ENCODE data around the gene GLS2. TPM values are rescaled to one million over a fixed set of nuclear protein-coding genes. Genes with fewer than 3 reads are reported as not detected.

The GLS2 gene
- polyA plus RNA-seq, 2 of the 4 experiments (the other 2 are of a cell fraction): 0.36 to 0.44 TPM

DNA sequence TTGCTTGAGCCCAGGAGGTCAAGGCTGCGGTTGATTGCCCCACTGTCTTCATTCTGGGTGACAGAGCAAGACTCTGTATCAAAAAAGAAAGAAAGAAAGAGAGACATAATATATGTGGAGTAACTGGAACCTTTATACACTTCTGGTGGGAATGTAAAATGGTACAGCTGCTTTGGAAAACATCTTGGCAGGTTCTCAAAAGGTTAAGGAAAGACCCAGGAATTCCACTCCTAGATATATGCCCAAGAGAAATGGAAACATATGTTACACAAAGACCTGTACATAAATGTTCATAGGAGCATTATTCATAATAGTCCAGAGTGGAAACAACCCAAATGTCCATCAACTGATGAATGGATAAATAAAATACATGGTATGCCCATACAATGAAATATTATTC, 40.9 kb upstream of the GLS2 start (continued):
- TF ChIP-seq, protein P1, sequence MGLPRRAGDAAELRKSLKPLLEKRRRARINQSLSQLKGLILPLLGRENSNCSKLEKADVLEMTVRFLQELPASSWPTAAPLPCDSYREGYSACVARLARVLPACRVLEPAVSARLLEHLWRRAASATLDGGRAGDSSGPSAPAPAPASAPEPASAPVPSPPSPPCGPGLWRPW (IDR thresholded peaks at IDR 0.05): no peak
- TF ChIP-seq HOXB5 (CRISPR knock-in tag; IDR thresholded peaks at IDR 0.05) (no peak), CHD2 (IDR thresholded peaks at IDR 0.05; ENCODE audit: low read length, partially characterized antibody) (no peak), NR3C1 (IDR thresholded peaks at IDR 0.05) (no peak)

DNA sequence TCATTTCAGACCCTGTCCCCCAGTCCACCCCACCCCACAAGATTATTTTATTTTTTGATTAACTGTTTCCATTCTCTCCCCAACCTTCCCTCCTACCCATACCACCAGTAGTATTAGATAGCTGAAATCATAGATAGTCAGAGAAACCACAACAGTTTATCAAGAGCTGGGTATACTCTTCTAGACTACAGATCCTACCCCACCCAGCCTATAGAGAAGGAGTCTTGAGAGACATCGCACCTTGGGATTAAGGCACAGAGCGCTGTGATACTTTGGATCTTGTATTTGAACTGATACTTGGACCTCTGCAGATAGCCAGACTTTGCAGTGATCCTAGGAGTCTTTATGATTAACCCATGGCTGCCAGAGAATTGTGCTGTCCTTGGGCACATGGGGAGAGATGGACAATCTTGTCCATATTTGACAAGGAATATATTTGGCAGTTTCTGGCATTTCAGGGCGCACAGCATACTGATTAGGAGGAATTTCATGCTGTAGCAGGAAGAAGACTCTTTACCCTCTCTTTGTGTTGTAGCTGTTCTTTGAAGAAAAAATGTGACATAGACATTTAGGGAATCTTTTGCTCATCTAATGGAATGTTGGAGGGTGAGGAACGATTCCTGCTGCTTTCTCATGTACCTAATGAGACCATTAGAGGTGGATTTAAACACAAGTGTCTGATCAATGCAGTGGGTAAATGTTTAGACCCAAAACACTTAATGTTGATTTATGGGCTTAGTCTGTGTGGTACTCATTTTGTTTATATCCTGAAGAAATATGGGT, 34.6 kb upstream of the GLS2 start:
- DNase-seq (ENCODE audit: low read depth in 1 of 2, low spot score in 1 of 2) (peak; percentile 36 to 45), FAIRE-seq (peak; percentile 36), ATAC-seq (peak; percentile 54 to 59)
- no peaks in the 10 kb centered on the region for H3K9me3 ChIP-seq
- H3K4me1 ChIP-seq: peaks cover 78% of the 10 kb centered on the region
- TF ChIP-seq NFE2L2 (conservative IDR thresholded peaks at IDR 0.05; ENCODE audit: low read length): no peak
- TF ChIP-seq, protein P2, sequence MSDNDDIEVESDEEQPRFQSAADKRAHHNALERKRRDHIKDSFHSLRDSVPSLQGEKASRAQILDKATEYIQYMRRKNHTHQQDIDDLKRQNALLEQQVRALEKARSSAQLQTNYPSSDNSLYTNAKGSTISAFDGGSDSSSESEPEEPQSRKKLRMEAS (IDR thresholded peaks at IDR 0.05): peak; percentile 45; the same call in 1 of the 2 replicates
- H3K4me2 ChIP-seq: peak overlapping the region; percentile 74
- POLR2A ChIA-PET: no interaction called here
- H3K4me3 ChIP-seq: peak overlapping the region; percentile 66
- CTCF ChIA-PET: interaction anchor here (1.2 to 6.1 kb wide), 8 partner anchors 9 to 113 kb away, joined by 3 to 36 read pairs (median 6); no protein-coding TSS in a partner anchor
- WGBS (ENCODE audit: missing lambda C conversion rate): 4% methylated on average over 4 of the region's 4 CpGs
- peak overlapping the region; percentile 87 to 89 for H3K27ac ChIP-seq

DNA sequence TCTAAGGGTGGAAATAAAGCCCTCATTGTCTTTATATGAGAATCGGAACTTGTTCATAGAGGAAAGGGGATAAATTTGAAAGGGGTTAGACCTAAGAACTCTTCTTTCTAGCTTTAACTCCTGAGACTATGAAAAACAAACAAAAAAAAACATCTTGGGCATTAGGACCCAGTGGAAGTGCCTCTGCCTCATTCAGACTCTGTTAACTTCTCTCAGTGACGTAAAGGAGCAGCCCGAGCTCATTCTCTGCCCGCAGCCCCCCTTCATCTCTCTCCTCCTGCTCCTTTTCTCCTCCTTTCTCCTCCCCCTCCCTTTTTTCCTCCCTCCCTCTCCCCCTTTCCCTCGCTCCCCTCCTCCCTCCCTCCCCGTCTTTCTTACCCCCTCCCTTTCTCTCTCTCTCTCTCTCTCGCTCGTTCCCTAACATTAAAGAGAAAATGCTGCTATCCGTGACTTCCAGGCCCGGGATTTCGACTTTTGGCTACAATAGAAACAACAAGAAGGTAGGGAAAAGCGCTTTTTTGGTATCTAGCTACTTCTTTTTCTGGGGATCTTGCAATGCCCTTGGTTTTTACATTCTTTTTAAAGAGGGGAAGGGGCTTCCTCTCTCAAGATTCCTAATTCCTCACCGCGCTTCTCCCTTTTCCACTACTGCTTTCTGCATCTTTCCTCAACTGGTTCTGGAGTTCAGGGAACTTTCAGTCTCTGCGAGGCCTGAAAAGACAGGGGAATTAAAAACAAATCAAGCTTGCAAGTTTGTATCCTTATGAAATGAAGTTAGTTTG, 33.8 kb upstream of the GLS2 start, which contains the start of gene RBMS2:
Gene RBMS2, plus strand, starts transcription at position 231 of the 782 bp plus-strand sequence. Its CDS starts 204 bp downstream, at position 435.
- TF ChIP-seq TP53 (CRISPR knock-in tag; IDR thresholded peaks at IDR 0.05): no peak
- peak; percentile 33; the same call in 1 of the 2 replicates for TF ChIP-seq PHF8 (IDR thresholded peaks at IDR 0.05; ENCODE audit: borderline replicate concordance, low read depth)
- peak; percentile 93; the same call in 1 of the 2 replicates for TF ChIP-seq MAZ (IDR thresholded peaks at IDR 0.05; ENCODE audit: borderline replicate concordance, low read depth, low read length)
- TF ChIP-seq ZC3H11A (IDR thresholded peaks at IDR 0.05): no peak
- no peak for TF ChIP-seq NFE2L2 (conservative IDR thresholded peaks at IDR 0.05; ENCODE audit: low read length)
- peak in 1 of 2 experiments; percentile 33; a peak in 2 of 5 replicates for TF ChIP-seq JUN (IDR thresholded peaks at IDR 0.05)
- TF ChIP-seq KDM1A (IDR thresholded peaks at IDR 0.05; ENCODE audit: low read depth): peak; percentile 53; the same call in 1 of the 2 replicates
- no peak for TF ChIP-seq FOSL2 (IDR thresholded peaks at IDR 0.05)
- no peak for TF ChIP-seq FOSL2 (CRISPR knock-in tag; IDR thresholded peaks at IDR 0.05)
- no peak for TF ChIP-seq HOXB13 (CRISPR knock-in tag; IDR thresholded peaks at IDR 0.05; ENCODE audit: low read depth)
- TF ChIP-seq, protein P2 (IDR thresholded peaks at IDR 0.05): peak; percentile 54; the same call in 1 of the 2 replicates
- Histone ChIP-seq H3K4me1 (peaks cover 70% of the 10 kb centered on the region), H3K9me3 (no peaks in the 10 kb centered on the region), H3K4me2 (peak within 1 kb of the TSS; percentile 74), H3K4me3 (peak within 1 kb of the TSS; percentile 66), H3K27ac (peak within 1 kb of the TSS; percentile 87 to 89)
- peak; percentile 91 to 95 for ATAC-seq
- ChIA-PET POLR2A (interaction anchor here (0.6 to 1.6 kb wide), 10 partner anchors 9 to 188 kb away, joined by 3 to 11 read pairs (median 4); partner anchors contain the start of genes PAN2 and PTGES3), CTCF (interaction anchor here (0.6 to 6.1 kb wide), 14 partner anchors 8 to 204 kb away, joined by 3 to 36 read pairs (median 4); no protein-coding TSS in a partner anchor)
- peak; percentile 88 for FAIRE-seq
- peak; percentile 81 to 96 for DNase-seq (ENCODE audit: low read depth in 1 of 2, low spot score in 1 of 2)
- under 1% methylated on average over 13 of the region's 15 CpGs for WGBS (ENCODE audit: missing lambda C conversion rate)

DNA sequence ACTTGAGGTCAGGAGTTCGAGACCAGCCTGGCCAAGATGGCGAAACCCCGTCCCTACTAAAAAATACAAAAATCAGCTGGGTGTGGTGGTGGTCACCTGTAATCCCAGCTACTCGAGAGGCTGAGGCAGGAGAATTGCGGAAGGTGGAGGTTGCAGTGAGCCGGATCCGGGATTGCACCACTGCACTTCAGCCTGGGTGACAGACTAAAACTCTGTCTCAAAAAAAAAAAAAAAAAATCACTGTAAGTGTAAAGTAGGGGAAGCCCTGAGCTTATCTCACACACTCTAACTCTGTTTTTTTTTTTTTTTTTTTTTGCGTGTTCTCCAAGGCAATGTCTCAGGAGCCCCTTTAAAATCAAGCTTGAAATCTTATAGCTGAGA, 33.2 kb upstream of the GLS2 start:
- no peaks in the 10 kb centered on the region for H3K9me3 ChIP-seq
- FAIRE-seq (no peak), ATAC-seq (peak; percentile 3 to 36; a peak in 5 of 6 replicates), DNase-seq (ENCODE audit: low read depth in 1 of 2, low spot score in 1 of 2) (no peak)
- peak overlapping the region; percentile 66; the same call in 1 of the 3 replicates for H3K4me3 ChIP-seq
- ChIA-PET CTCF (interaction anchor here (0.6 to 6.1 kb wide), 12 partner anchors 19 to 205 kb away, joined by 3 to 36 read pairs (median 4); no protein-coding TSS in a partner anchor), POLR2A (interaction anchor here (0.6 to 1.6 kb wide), 10 partner anchors 10 to 187 kb away, joined by 3 to 11 read pairs (median 4); partner anchors contain the start of genes PAN2 and PTGES3)
- peak overlapping the region; percentile 87 to 89 for H3K27ac ChIP-seq
- H3K4me2 ChIP-seq: peak overlapping the region; percentile 74
- peaks cover 67% of the 10 kb centered on the region for H3K4me1 ChIP-seq
- TF ChIP-seq, protein P3, sequence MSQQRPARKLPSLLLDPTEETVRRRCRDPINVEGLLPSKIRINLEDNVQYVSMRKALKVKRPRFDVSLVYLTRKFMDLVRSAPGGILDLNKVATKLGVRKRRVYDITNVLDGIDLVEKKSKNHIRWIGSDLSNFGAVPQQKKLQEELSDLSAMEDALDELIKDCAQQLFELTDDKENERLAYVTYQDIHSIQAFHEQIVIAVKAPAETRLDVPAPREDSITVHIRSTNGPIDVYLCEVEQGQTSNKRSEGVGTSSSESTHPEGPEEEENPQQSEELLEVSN (IDR thresholded peaks at IDR 0.05; ENCODE audit: borderline replicate concordance, low read depth): no peak
- TF ChIP-seq POLR2AphosphoS2 (conservative IDR thresholded peaks at IDR 0.05; ENCODE audit: low read length) (no peak), NPAS2 (CRISPR knock-in tag; IDR thresholded peaks at IDR 0.05; ENCODE audit: borderline replicate concordance) (no peak), TFCP2L1 (CRISPR knock-in tag; IDR thresholded peaks at IDR 0.05) (no peak), FOXS1 (CRISPR knock-in tag; IDR thresholded peaks at IDR 0.05) (no peak), POLR2A (IDR thresholded peaks at IDR 0.05; ENCODE audit: low read length) (no peak)
- 69% methylated on average over 8 of the region's 8 CpGs for WGBS (ENCODE audit: missing lambda C conversion rate)

All from A549 (cell line).